ENCODE results near the gene SLC9A1. TPM values are rescaled to one million over a fixed set of nuclear protein-coding genes. Genes with fewer than 3 reads are reported as not detected.

The SLC9A1 gene
- total and polyA plus RNA-seq, 2 of the 8 experiments (the other 6 are each of a cell fraction or from before 2014, with no cell fraction given) = 11.3 to 25.1 TPM

DNA sequence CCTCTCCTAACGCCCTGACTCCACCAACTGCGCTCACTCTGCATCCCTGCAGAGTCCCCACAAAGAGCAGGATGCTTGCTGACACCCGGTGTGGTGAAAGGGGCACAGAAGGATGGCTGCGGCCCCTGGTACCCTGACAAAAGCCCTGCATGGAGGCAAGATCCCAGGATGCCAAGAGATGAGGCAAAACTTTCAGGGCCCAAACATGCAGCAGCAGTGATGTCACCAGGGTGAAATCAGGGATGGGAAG, 36.6 kb downstream of the SLC9A1 start:
- FAIRE-seq = no peak
- Histone ChIP-seq H3K9ac (replicated peaks in 1 of 4; ENCODE audit: extremely low read depth in 1 of 4, low read depth in 3 of 4, low read length in 3 of 4) (no peak overlapping the region), H3K18ac (ENCODE audit: extremely low read depth, low read length) (no peak overlapping the region), H2BK20ac (ENCODE audit: low read length) (no peak overlapping the region), H3K4me3 (ENCODE audit: extremely low read depth in 1 of 4, insufficient read depth in 2 of 4, low read depth in 3 of 4, low read length in 4 of 4) (no peak overlapping the region), H3K36me3 (ENCODE audit: control insufficient read depth in 2 of 4, insufficient read depth in 4 of 4, low read length in 3 of 4) (peaks cover 0 to 4% (median 0%) of the 10 kb centered on the region in 4 experiments; a peak in 1 of 8 replicates), H3K79me1 (ENCODE audit: low read depth, low read length) (peaks cover 4% of the 10 kb centered on the region; the same call in 1 of the 2 replicates), H2AK5ac (ENCODE audit: low read depth, low read length) (no peak overlapping the region), H2BK12ac (ENCODE audit: low read depth, low read length) (no peak overlapping the region), H4K8ac (ENCODE audit: extremely low read depth, insufficient read depth, low read length) (no peak overlapping the region), H4K20me1 (replicated peaks in 1 of 2; ENCODE audit: control insufficient read depth in 1 of 2, insufficient read depth in 2 of 2, low read length in 2 of 2) (no peaks in the 10 kb centered on the region), H3K14ac (ENCODE audit: insufficient read length) (no peak overlapping the region), H3K79me2 (ENCODE audit: control insufficient read depth in 1 of 2, insufficient read depth in 2 of 2, low read length in 2 of 2) (peaks cover 0 to 4% of the 10 kb centered on the region in 2 experiments; a peak in 1 of 4 replicates), H3K27me3 (replicated peaks in 1 of 4; ENCODE audit: control insufficient read depth in 3 of 4, extremely low read depth in 1 of 4, insufficient read depth in 3 of 4, low read length in 3 of 4) (no peaks in the 10 kb centered on the region), H3K9me3 (ENCODE audit: insufficient read depth in 2 of 2, low read depth in 1 of 2, low read length in 1 of 2) (no peaks in the 10 kb centered on the region), H2AFZ (ENCODE audit: low read length) (no peak overlapping the region), H2BK15ac (ENCODE audit: low read length) (peak overlapping the region; percentile 88; the same call in 1 of the 2 replicates), H3K27ac (ENCODE audit: low read depth, low read length) (no peak overlapping the region), H2BK120ac (replicated peaks; ENCODE audit: low read depth, low read length) (no peak overlapping the region), H3K4me1 (replicated peaks in 1 of 4; ENCODE audit: control insufficient read depth in 3 of 4, insufficient read depth in 4 of 4, low read length in 3 of 4) (peaks cover 0 to 9% (median 3%) of the 10 kb centered on the region in 4 experiments; a peak in 3 of 7 replicates), H3K4me2 (ENCODE audit: insufficient read depth in 1 of 2, low read depth in 2 of 2, low read length in 2 of 2) (no peak overlapping the region), H2BK5ac (ENCODE audit: low read depth, low read length) (no peak overlapping the region), H4K5ac (ENCODE audit: insufficient read length, low read depth, low read length) (no peak overlapping the region), H3K23me2 (ENCODE audit: low read depth, low read length) (no peaks in the 10 kb centered on the region), H3K4ac (replicated peaks; ENCODE audit: insufficient read length, low read depth, low read length) (no peak overlapping the region), H3K56ac (replicated peaks; ENCODE audit: insufficient read length, low read depth, low read length) (no peak overlapping the region), H3K23ac (ENCODE audit: insufficient read length) (no peak overlapping the region), H4K91ac (replicated peaks; ENCODE audit: insufficient read length, low read length) (no peak overlapping the region)
- no peak for DNase-seq (ENCODE audit: low read depth in 1 of 2, low spot score in 2 of 2)
- ChIA-PET POLR2A (ENCODE audit: partially characterized antibody) (interaction anchor here (1.6 kb wide), 1 partner anchor 36 kb away, joined by 8 read pairs; the partner anchor contains the start of gene SLC9A1), CTCF (ENCODE audit: partially characterized antibody) (interaction anchor here (0.5 to 12.7 kb wide), 12 partner anchors 9 to 166 kb away, joined by 3 to 166 read pairs (median 7); partner anchors contain the start of gene SLC9A1)
- WGBS, 2 experiments (ENCODE audit: extremely low coverage in 1 of 2, insufficient coverage in 1 of 2, insufficient read length in 1 of 2, insufficient replicate concordance in 2 of 2, low coverage in 1 of 2, low lambda C conversion rate in 2 of 2, missing lambda C conversion rate in 1 of 2) = 80% methylated on average over 4 of the region's 4 CpGs; no CpG with 5 or more reads in 1 of the 2 experiments
- TF ChIP-seq EZH2 (IDR thresholded peaks at IDR 0.05; ENCODE audit: low read depth, low read length, severe bottlenecking) = no peak
- TF ChIP-seq TEAD4 (IDR thresholded peaks at IDR 0.05; ENCODE audit: low read depth, low read length) = no peak

Measured in H1 (cell line).